GM19193 (cell line): ENCODE data around the gene C6orf52.

ENCODE experiments used
- POLR2A ChIP-seq: IDR thresholded peaks from 4 replicates; pipeline ENCODE4 v1.6.1; 2011; ENCODE audit not compliant: insufficient read depth, insufficient read length; ENCODE audit errors: extremely low read depth

The C6orf52 gene

GRCh38 chr6:10719964-10720264 is 25.5 kb upstream of the C6orf52 start:
- TF ChIP-seq POLR2A = no peak

- no peak for TF ChIP-seq POLR2A
These were observed 25.0 kb upstream of the C6orf52 start for GRCh38 chr6:10719296-10719963.

DNA sequence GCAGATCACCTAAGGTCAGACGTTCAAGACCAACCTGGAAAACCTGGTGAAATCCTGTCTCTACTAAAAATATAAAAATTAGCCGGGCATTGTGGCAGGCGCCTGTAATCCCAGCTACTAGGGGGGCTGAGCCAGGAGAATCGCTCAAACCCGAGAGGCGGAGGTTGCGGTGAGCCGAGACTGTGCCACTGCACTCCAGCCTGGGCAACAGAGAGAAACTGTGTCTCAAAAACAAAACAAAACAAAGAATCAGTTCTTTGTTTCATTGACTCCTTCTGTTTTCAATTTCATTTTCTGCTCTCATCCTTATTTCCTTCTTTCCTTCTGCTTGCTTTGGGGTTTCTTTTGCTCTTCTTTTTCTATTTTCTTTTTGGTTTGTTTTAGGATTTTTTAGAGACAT is 19.5 kb upstream of the C6orf52 start:
- TF ChIP-seq POLR2A = no peak

- TF ChIP-seq POLR2A = no peak
These were observed 2.2 kb upstream of the C6orf52 start for GRCh38 chr6:10696655-10697054.

DNA sequence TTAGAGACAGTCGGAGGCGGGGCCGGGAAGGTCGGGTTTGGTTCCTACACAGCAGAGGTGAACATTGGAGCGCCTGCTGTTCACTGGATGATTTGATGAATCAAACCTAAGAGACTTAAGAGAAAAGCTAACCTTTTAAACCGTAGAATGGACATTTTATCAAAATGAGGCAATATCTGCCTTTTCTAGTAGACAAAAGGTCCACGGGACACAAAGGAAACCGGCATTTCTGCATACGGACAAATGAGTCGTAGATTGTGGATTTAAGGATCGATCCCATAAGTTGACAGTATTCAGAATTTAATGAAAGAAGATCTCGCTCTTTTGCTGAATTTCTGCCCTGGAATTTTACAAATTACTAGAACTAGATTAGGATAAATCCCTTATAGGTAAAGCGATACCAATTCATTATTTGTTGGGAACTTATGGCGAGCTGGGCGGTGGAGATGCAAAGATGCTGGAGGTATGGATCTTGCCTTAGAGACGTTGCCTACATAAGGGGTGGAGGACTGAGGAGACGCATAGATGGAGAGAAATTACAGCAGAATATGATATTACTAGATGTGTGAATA is 756 bp upstream of the C6orf52 start:
- TF ChIP-seq POLR2A = no peak

DNA sequence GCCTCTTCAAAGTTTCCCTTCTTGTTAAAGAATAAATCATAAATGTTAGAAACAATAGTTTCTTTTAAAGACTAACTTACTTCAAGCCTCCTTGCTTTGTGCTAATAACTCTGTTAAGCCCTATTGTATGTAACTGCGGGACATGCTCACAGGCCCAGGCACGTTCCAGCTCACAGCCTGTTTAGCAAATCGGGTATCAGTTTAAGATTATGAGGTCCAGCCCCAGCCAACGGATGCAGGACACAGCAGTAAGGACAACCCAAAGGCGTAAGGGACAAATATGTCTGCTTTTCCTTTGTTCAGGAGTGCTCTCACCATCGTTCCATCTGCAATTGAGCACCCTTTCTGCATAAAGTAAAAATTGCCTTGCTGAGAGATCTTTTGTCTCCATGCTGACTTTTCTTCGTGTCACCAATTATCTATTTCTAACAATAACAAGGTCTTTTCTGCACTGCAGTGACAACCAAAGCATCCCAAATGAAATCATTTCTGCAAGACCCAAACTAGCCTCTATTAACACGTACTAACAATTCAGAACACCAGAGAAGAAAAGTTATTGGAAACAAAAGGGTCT is 1.4 kb downstream of the C6orf52 start:
- TF ChIP-seq POLR2A = no peak

DNA sequence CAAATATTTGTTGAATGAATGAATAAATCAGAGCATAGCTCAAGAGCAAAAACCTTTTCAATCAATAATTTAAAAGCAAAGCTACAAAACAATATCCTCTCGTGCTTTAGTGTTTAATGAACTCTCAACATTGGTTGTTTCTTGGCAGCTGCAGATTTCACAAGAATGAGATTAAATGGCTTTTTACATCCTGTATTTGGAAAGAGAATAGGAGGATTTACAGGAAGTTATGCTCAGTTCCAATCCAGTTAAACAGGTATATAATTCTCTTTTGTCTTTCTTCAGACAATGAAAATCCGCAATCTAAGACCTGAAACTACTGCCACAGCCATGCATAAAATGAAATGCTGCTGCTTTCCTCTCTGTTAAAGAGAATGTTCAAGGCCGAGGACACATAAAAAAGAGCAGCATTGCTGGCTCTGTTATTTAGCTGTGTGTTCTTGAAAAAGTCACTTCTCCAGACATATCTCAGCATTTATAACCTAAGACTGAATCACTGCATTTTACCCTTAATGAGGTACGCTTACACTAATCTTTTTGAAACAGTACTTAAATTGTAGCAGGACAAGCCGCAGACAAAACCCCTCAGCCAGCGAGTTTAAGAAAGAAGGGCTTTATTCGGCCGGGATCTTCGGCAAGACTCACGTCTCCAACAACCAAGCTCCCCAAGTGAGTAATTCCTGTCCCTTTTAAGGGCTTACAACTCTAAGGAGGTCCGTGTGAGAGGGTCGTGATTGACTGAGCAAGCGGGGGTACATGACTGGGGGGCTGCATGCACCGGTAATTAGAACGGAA is 3.6 kb downstream of the C6orf52 start:
- TF ChIP-seq POLR2A = no peak

DNA sequence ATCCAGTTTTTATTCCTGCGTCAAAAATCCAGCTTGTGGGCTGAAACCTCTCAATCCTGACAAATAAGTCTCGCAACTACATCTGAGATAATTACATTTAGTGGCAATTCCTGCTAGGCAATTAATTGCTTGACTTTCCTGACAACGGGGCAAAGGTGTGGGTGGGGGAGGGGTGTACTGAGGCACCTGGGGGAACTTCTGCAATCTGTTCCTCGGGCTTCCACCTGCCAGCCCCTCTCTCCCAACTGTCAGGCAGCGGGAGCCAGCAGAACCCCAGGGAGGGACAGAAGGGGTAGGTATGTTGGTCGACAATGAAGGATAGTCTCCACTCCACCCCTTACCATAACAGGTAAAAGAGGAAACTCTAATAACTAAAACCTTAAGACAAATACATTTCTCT is 6.8 kb downstream of the C6orf52 start:
- no peak for TF ChIP-seq POLR2A

GRCh38 chr6:10686901-10687300 is 7.5 kb downstream of the C6orf52 start:
- TF ChIP-seq POLR2A = no peak

- TF ChIP-seq POLR2A = no peak
These were observed 9.1 kb downstream of the C6orf52 start for GRCh38 chr6:10685092-10685915.

DNA sequence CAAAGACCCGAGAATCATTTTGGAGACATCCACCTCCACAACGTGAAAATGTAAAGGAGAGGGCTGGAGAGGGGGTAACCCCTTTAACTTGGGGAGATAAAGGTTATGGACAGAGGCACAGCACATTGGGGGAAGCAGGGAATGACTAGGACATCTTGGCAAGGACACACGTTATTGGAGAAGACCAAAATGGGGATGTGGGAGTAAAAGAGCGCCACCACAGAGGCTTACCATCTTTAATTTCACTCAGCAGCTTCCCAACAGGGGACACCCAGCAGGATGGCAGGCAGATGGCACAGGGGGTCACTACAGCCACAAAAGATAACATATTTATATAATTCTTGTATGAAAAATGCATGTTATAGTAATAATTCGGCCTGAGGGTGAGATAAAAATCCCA is 9.8 kb downstream of the C6orf52 start:
- no peak for TF ChIP-seq POLR2A

GRCh38 chr6:10682355-10682988 is 11.9 kb downstream of the C6orf52 start:
- no peak for TF ChIP-seq POLR2A

DNA sequence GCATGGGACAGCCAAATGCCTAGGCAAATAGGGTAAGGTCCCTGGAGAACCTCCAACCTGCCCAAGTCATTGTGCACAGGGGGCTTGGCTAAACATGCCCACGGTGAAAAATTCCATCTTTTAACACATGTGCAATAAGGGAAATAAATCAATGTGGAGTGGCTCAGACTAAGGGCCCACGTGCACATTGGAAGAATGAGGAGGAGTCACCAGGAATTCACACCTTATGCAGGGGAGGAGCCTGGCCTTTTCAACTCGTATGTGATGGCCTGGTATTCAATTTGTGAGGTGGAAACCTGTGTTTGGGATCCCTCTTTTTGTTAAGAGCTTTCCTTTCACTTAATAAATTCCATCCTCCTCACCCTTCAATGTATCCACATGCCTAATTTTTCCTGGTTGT is 12.6 kb downstream of the C6orf52 start:
- no peak for TF ChIP-seq POLR2A

DNA sequence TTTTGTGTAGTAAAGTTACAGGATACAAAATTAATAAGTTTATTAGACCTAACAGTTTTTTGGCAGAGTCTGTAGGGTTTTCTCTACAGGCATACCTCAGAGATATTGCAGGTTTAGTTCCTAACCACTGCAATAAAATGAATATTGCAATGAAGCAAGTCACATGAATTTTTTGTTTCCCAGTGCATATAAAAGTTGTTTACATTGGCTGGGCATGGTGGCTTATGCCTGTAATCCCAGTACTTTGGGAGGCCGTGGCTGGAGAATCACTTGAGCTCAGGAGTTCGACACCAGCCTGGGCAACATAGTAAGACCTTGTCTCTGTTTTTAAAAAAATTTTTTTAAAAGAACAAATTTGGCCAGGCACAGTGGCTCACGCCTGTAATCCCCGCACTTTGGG is 16.0 kb downstream of the C6orf52 start:
- TF ChIP-seq POLR2A = no peak

- TF ChIP-seq POLR2A = no peak
These were observed 18.0 kb downstream of the C6orf52 start for GRCh38 chr6:10676403-10676802.

- TF ChIP-seq POLR2A = no peak
These were observed 26.1 kb downstream of the C6orf52 start for GRCh38 chr6:10668126-10668917.
